Left ventricle myocardium inferior (tissue), 1 donor: ENCODE measurements around the gene SIRT2. TPM values are rescaled to one million over a fixed set of nuclear protein-coding genes. Genes with fewer than 3 reads are reported as not detected.

Experiments used
- DNase-seq: peaks from one replicate; pipeline ENCODE4 v3.0.0-alpha.2; 2020
- H3K27ac ChIP-seq: fragments of 200-600 bp; replicated peaks from 2 replicates; pipeline ENCODE4 v1.8.0; 2021
- H3K27me3 ChIP-seq: fragments of 200-600 bp; 2 replicates; pipeline ENCODE4 v1.8.0; 2021; ENCODE audit warnings: low read depth
- H3K36me3 ChIP-seq: fragments of 200-600 bp; 2 replicates; pipeline ENCODE4 v1.8.0; 2021
- H3K4me1 ChIP-seq: fragments of 200-600 bp; 2 replicates; pipeline ENCODE4 v1.8.0; 2021
- H3K4me3 ChIP-seq: fragments of 200-600 bp; 2 replicates; pipeline ENCODE4 v1.8.0; 2021; ENCODE audit warnings: mild to moderate bottlenecking, moderate library complexity
- H3K9me3 ChIP-seq: fragments of 200-600 bp; replicated peaks from 2 replicates; pipeline ENCODE4 v1.8.0; 2021
- CTCF ChIP-seq: fragments of 200-600 bp; IDR thresholded peaks from 2 replicates; pipeline ENCODE4 v1.8.0; 2021; ENCODE audit warnings: antibody characterized with exemption, mild to moderate bottlenecking, borderline replicate concordance
- intact Hi-C: fragments of 100-400 bp; cut with micrococcal nuclease; formaldehyde crosslinking; loops from one replicate; pipeline ENCODE4 v1.11.0; 2022
- total RNA-seq: library from RNA; stranded (reverse); fragmentation: NEBNext Ultra II Directional; extraction: Animal tissue kit (Norgen Biotek cat#: 25700); gene quantifications from one replicate; pipeline ENCODE4 v1.2.1, GENCODE V29; 2021
- donor health status: DM: no; HTN: yes; CAD: no; lungs with severe emphysema.

SIRT2 gene
- total RNA-seq, 1 donor from 2014 or later = 99.0 TPM

GRCh38 chr19:38931521-38931793 lies 32.0 kb upstream of the SIRT2 start:
- H3K4me1 ChIP-seq = peaks cover 56% of the 10 kb centered on the region
- peak overlapping the region; percentile 78 for H3K4me3 ChIP-seq
- peaks cover 7% of the 10 kb centered on the region for H3K9me3 ChIP-seq
- peak overlapping the region; percentile 91 for H3K27ac ChIP-seq
- H3K36me3 ChIP-seq = peaks cover 17% of the 10 kb centered on the region
- intact Hi-C loops = no loop called here
- no peaks in the 10 kb centered on the region for H3K27me3 ChIP-seq
- no peak for DNase-seq
- TF ChIP-seq CTCF = no peak

GRCh38 chr19:38930776-38931520 lies 31.5 kb upstream of the SIRT2 start, which contains the start of gene MRPS12:
Gene MRPS12 (plus strand): TSS chr19:38930944. CDS start chr19:38931295, 351 bp downstream.
- Histone ChIP-seq H3K27ac (peak within 1 kb of the TSS; percentile 91), H3K4me3 (peak within 1 kb of the TSS; percentile 78), H3K27me3 (no peaks in the 10 kb centered on the region), H3K36me3 (peaks cover 17% of the 10 kb centered on the region), H3K4me1 (peaks cover 56% of the 10 kb centered on the region), H3K9me3 (peaks cover 7% of the 10 kb centered on the region)
- intact Hi-C loops = no loop called here
- DNase-seq = peak; percentile 98
- no peak for TF ChIP-seq CTCF

GRCh38 chr19:38929929-38930775 lies 30.7 kb upstream of the SIRT2 start, which contains the start of gene SARS2:
Gene SARS2 (minus strand): TSS chr19:38930763. CDS start chr19:38930736, 27 bp downstream.
- Histone ChIP-seq H3K36me3 (peaks cover 20% of the 10 kb centered on the region), H3K27me3 (no peaks in the 10 kb centered on the region), H3K27ac (peak within 1 kb of the TSS; percentile 91), H3K9me3 (peaks cover 3% of the 10 kb centered on the region), H3K4me1 (peaks cover 53% of the 10 kb centered on the region), H3K4me3 (peak within 1 kb of the TSS; percentile 78)
- DNase-seq = peak; percentile 91
- intact Hi-C loops = no loop called here
- peak; percentile 100 for TF ChIP-seq CTCF

- TF ChIP-seq CTCF = no peak
- peaks cover 33% of the 10 kb centered on the region for H3K36me3 ChIP-seq
- peaks cover 37% of the 10 kb centered on the region for H3K4me1 ChIP-seq
- intact Hi-C loops = no loop called here
- H3K27me3 ChIP-seq = no peaks in the 10 kb centered on the region
- no peak overlapping the region for H3K4me3 ChIP-seq
- H3K27ac ChIP-seq = peak overlapping the region; percentile 91
- no peak for DNase-seq
- no peaks in the 10 kb centered on the region for H3K9me3 ChIP-seq
Observed at GRCh38 chr19:38928391-38929001, 29.1 kb upstream of the SIRT2 start.

GRCh38 chr19:38924388-38924787 lies 25.0 kb upstream of the SIRT2 start:
- H3K27me3 ChIP-seq = no peaks in the 10 kb centered on the region
- no peak overlapping the region for H3K27ac ChIP-seq
- no peak for DNase-seq
- no peak overlapping the region for H3K4me3 ChIP-seq
- no peaks in the 10 kb centered on the region for H3K9me3 ChIP-seq
- intact Hi-C loops = no loop called here
- peaks cover 3% of the 10 kb centered on the region for H3K4me1 ChIP-seq
- peaks cover 35% of the 10 kb centered on the region for H3K36me3 ChIP-seq
- no peak for TF ChIP-seq CTCF
